ENCODE data around the gene MTF2.

MTF2 gene

GRCh38 chr1:93142161-93142560 lies 63.1 kb downstream of the MTF2 start:
- Histone ChIP-seq H3K27me3 (ENCODE audit: insufficient read depth, insufficient read length) (no peaks in the 10 kb centered on the region), H3K4me3 (ENCODE audit: insufficient read length, low read depth) (no peak overlapping the region), H3K9ac (ENCODE audit: insufficient read length, low read depth) (no peak overlapping the region), H3K4me1 (ENCODE audit: insufficient read depth, insufficient read length) (no peaks in the 10 kb centered on the region), H3K36me3 (ENCODE audit: insufficient read depth, insufficient read length, low read length) (peaks cover 45% of the 10 kb centered on the region), H3K9me3 (ENCODE audit: insufficient read depth, low read length) (no peaks in the 10 kb centered on the region)
- TF ChIP-seq YY1 (IDR thresholded peaks at IDR 0.05; ENCODE audit: insufficient read depth, insufficient read length): no peak
- TF ChIP-seq ZNF274 (IDR thresholded peaks at IDR 0.05; ENCODE audit: low read depth, low read length): no peak
- no peak for TF ChIP-seq SUZ12 (IDR thresholded peaks at IDR 0.05; ENCODE audit: extremely low read depth, insufficient read depth, insufficient read length)
- DNase-seq (ENCODE audit: low read depth, low spot score): no peak

GRCh38 chr1:93143136-93143535 lies 64.1 kb downstream of the MTF2 start:
- peaks cover 36% of the 10 kb centered on the region for H3K36me3 ChIP-seq (ENCODE audit: insufficient read depth, insufficient read length, low read length)
- no peak for DNase-seq (ENCODE audit: low read depth, low spot score)
- no peak for TF ChIP-seq ZNF274 (IDR thresholded peaks at IDR 0.05; ENCODE audit: low read depth, low read length)
- TF ChIP-seq SUZ12 (IDR thresholded peaks at IDR 0.05; ENCODE audit: extremely low read depth, insufficient read depth, insufficient read length): no peak
- no peaks in the 10 kb centered on the region for H3K9me3 ChIP-seq (ENCODE audit: insufficient read depth, low read length)
- no peak overlapping the region for H3K9ac ChIP-seq (ENCODE audit: insufficient read length, low read depth)
- H3K27me3 ChIP-seq (ENCODE audit: insufficient read depth, insufficient read length): no peaks in the 10 kb centered on the region
- H3K4me3 ChIP-seq (ENCODE audit: insufficient read length, low read depth): no peak overlapping the region
- no peaks in the 10 kb centered on the region for H3K4me1 ChIP-seq (ENCODE audit: insufficient read depth, insufficient read length)

GRCh38 chr1:93143769-93144168 lies 64.7 kb downstream of the MTF2 start:
- H3K4me3 ChIP-seq (ENCODE audit: insufficient read length, low read depth): no peak overlapping the region
- peaks cover 32% of the 10 kb centered on the region for H3K36me3 ChIP-seq (ENCODE audit: insufficient read depth, insufficient read length, low read length)
- DNase-seq (ENCODE audit: low read depth, low spot score): no peak
- TF ChIP-seq ZNF274 (IDR thresholded peaks at IDR 0.05; ENCODE audit: low read depth, low read length): no peak
- no peak for TF ChIP-seq YY1 (IDR thresholded peaks at IDR 0.05; ENCODE audit: insufficient read depth, insufficient read length)
- no peak for TF ChIP-seq SUZ12 (IDR thresholded peaks at IDR 0.05; ENCODE audit: extremely low read depth, insufficient read depth, insufficient read length)
- H3K9ac ChIP-seq (ENCODE audit: insufficient read length, low read depth): no peak overlapping the region
- H3K9me3 ChIP-seq (ENCODE audit: insufficient read depth, low read length): no peaks in the 10 kb centered on the region
- H3K27me3 ChIP-seq (ENCODE audit: insufficient read depth, insufficient read length): no peaks in the 10 kb centered on the region
- no peaks in the 10 kb centered on the region for H3K4me1 ChIP-seq (ENCODE audit: insufficient read depth, insufficient read length)

GRCh38 chr1:93148001-93148400 lies 68.9 kb downstream of the MTF2 start:
- Histone ChIP-seq H3K9ac (ENCODE audit: insufficient read length, low read depth) (no peak overlapping the region), H3K27me3 (ENCODE audit: insufficient read depth, insufficient read length) (no peaks in the 10 kb centered on the region), H3K9me3 (ENCODE audit: insufficient read depth, low read length) (no peaks in the 10 kb centered on the region), H3K36me3 (ENCODE audit: insufficient read depth, insufficient read length, low read length) (peaks cover 18% of the 10 kb centered on the region), H3K4me3 (ENCODE audit: insufficient read length, low read depth) (no peak overlapping the region), H3K4me1 (ENCODE audit: insufficient read depth, insufficient read length) (no peaks in the 10 kb centered on the region)
- DNase-seq (ENCODE audit: low read depth, low spot score): no peak
- TF ChIP-seq SUZ12 (IDR thresholded peaks at IDR 0.05; ENCODE audit: extremely low read depth, insufficient read depth, insufficient read length) (no peak), ZNF274 (IDR thresholded peaks at IDR 0.05; ENCODE audit: low read depth, low read length) (no peak), YY1 (IDR thresholded peaks at IDR 0.05; ENCODE audit: insufficient read depth, insufficient read length) (no peak)

GRCh38 chr1:93150729-93151128 lies 71.6 kb downstream of the MTF2 start:
- no peaks in the 10 kb centered on the region for H3K4me1 ChIP-seq (ENCODE audit: insufficient read depth, insufficient read length)
- H3K9me3 ChIP-seq (ENCODE audit: insufficient read depth, low read length): no peaks in the 10 kb centered on the region
- H3K9ac ChIP-seq (ENCODE audit: insufficient read length, low read depth): no peak overlapping the region
- H3K36me3 ChIP-seq (ENCODE audit: insufficient read depth, insufficient read length, low read length): peaks cover 40% of the 10 kb centered on the region
- TF ChIP-seq ZNF274 (IDR thresholded peaks at IDR 0.05; ENCODE audit: low read depth, low read length): no peak
- no peak for TF ChIP-seq SUZ12 (IDR thresholded peaks at IDR 0.05; ENCODE audit: extremely low read depth, insufficient read depth, insufficient read length)
- TF ChIP-seq YY1 (IDR thresholded peaks at IDR 0.05; ENCODE audit: insufficient read depth, insufficient read length): no peak
- no peak overlapping the region for H3K4me3 ChIP-seq (ENCODE audit: insufficient read length, low read depth)
- H3K27me3 ChIP-seq (ENCODE audit: insufficient read depth, insufficient read length): no peaks in the 10 kb centered on the region
- DNase-seq (ENCODE audit: low read depth, low spot score): no peak

- Histone ChIP-seq H3K9ac (ENCODE audit: insufficient read length, low read depth) (no peak overlapping the region), H3K4me1 (ENCODE audit: insufficient read depth, insufficient read length) (no peaks in the 10 kb centered on the region), H3K36me3 (ENCODE audit: insufficient read depth, insufficient read length, low read length) (peaks cover 47% of the 10 kb centered on the region), H3K4me3 (ENCODE audit: insufficient read length, low read depth) (no peak overlapping the region), H3K27me3 (ENCODE audit: insufficient read depth, insufficient read length) (no peaks in the 10 kb centered on the region), H3K9me3 (ENCODE audit: insufficient read depth, low read length) (no peaks in the 10 kb centered on the region)
- no peak for TF ChIP-seq SUZ12 (IDR thresholded peaks at IDR 0.05; ENCODE audit: extremely low read depth, insufficient read depth, insufficient read length)
- TF ChIP-seq ZNF274 (IDR thresholded peaks at IDR 0.05; ENCODE audit: low read depth, low read length): no peak
- TF ChIP-seq YY1 (IDR thresholded peaks at IDR 0.05; ENCODE audit: insufficient read depth, insufficient read length): no peak
- no peak for DNase-seq (ENCODE audit: low read depth, low spot score)
These were observed 72.4 kb downstream of the MTF2 start for GRCh38 chr1:93151474-93151873.

- Histone ChIP-seq H3K9me3 (ENCODE audit: insufficient read depth, low read length) (no peaks in the 10 kb centered on the region), H3K27me3 (ENCODE audit: insufficient read depth, insufficient read length) (no peaks in the 10 kb centered on the region), H3K36me3 (ENCODE audit: insufficient read depth, insufficient read length, low read length) (peaks cover 59% of the 10 kb centered on the region), H3K4me3 (ENCODE audit: insufficient read length, low read depth) (no peak overlapping the region), H3K9ac (ENCODE audit: insufficient read length, low read depth) (no peak overlapping the region), H3K4me1 (ENCODE audit: insufficient read depth, insufficient read length) (no peaks in the 10 kb centered on the region)
- DNase-seq (ENCODE audit: low read depth, low spot score): no peak
- TF ChIP-seq YY1 (IDR thresholded peaks at IDR 0.05; ENCODE audit: insufficient read depth, insufficient read length): no peak
- TF ChIP-seq ZNF274 (IDR thresholded peaks at IDR 0.05; ENCODE audit: low read depth, low read length): no peak
These were observed 73.8 kb downstream of the MTF2 start for GRCh38 chr1:93152835-93153234.

GRCh38 chr1:93154898-93155297 lies 75.8 kb downstream of the MTF2 start:
- Histone ChIP-seq H3K36me3 (ENCODE audit: insufficient read depth, insufficient read length, low read length) (peaks cover 72% of the 10 kb centered on the region), H3K4me3 (ENCODE audit: insufficient read length, low read depth) (no peak overlapping the region), H3K9me3 (ENCODE audit: insufficient read depth, low read length) (no peaks in the 10 kb centered on the region), H3K9ac (ENCODE audit: insufficient read length, low read depth) (no peak overlapping the region), H3K27me3 (ENCODE audit: insufficient read depth, insufficient read length) (no peaks in the 10 kb centered on the region), H3K4me1 (ENCODE audit: insufficient read depth, insufficient read length) (no peaks in the 10 kb centered on the region)
- no peak for DNase-seq (ENCODE audit: low read depth, low spot score)
- TF ChIP-seq YY1 (IDR thresholded peaks at IDR 0.05; ENCODE audit: insufficient read depth, insufficient read length): no peak
- no peak for TF ChIP-seq ZNF274 (IDR thresholded peaks at IDR 0.05; ENCODE audit: low read depth, low read length)
- no peak for TF ChIP-seq SUZ12 (IDR thresholded peaks at IDR 0.05; ENCODE audit: extremely low read depth, insufficient read depth, insufficient read length)

All from NT2/D1 (cell line).